Stomach (tissue), 19 donors: ENCODE results near the gene P2RY1. TPM values are rescaled to one million over a fixed set of nuclear protein-coding genes. Genes with fewer than 3 reads are reported as not detected.
A peak's percentile ranks its signal among the peaks of the same experiment; 100 is the strongest.

Experiments used
- DNase-seq, 2 donors: peaks; one replicate each; pipeline versions ENCODE4 v3.0.0 to v3.0.0-alpha.2; 2013 to 2019
- H3K27ac ChIP-seq, 5 donors: fragments of 200-600 bp in 4 of 5; sonication (generic) in 4 of 5; one replicate each; pipeline ENCODE4 v1.5.1; 2013 to 2019; ENCODE audit warnings: mild to moderate bottlenecking in 1 of 5, moderate library complexity in 1 of 5
- H3K27me3 ChIP-seq, 3 donors: fragments of 200-600 bp; sonication (generic); one replicate each; pipeline ENCODE4 v1.5.1; 2017 to 2019; ENCODE audit warnings: mixed run types in 1 of 3
- H3K36me3 ChIP-seq, 4 donors: fragments of 200-600 bp; sonication (generic); 1 replicate in 3 of 4; 2 replicates in 1 of 4; pipeline ENCODE4 v1.5.1; 2016 to 2019
- H3K4me1 ChIP-seq, 4 donors: fragments of 200-600 bp; sonication (generic); one replicate each; pipeline ENCODE4 v1.5.1; 2016 to 2019
- H3K4me3 ChIP-seq, 4 donors: fragments of 200-600 bp; sonication (generic) in 3 of 4; one replicate each; pipeline ENCODE4 v1.5.1; 2016 to 2019; ENCODE audit warnings: mild to moderate bottlenecking in 1 of 4
- H3K9me3 ChIP-seq, 4 donors: fragments of 200-600 bp; sonication (generic); one replicate each; pipeline ENCODE4 v1.5.1; 2016 to 2019
- EP300 ChIP-seq: sonication (generic); formaldehyde crosslinking; IDR thresholded peaks from one replicate; pipeline ENCODE4 v1.6.1; 2017; ENCODE audit warnings: antibody characterized with exemption
- POLR2A ChIP-seq, 4 donors: fragments of 450-650 bp; IDR thresholded peaks; one replicate each; pipeline ENCODE4 v1.6.1; 2016; ENCODE audit warnings: antibody characterized with exemption in 4 of 4, control low read depth in 2 of 4, mild to moderate bottlenecking in 1 of 4, moderate library complexity in 1 of 4
- POLR2AphosphoS5 ChIP-seq, 3 donors: sonication (generic); formaldehyde crosslinking; IDR thresholded peaks; one replicate each; pipeline ENCODE4 v1.6.1; 2016; ENCODE audit warnings: antibody characterized with exemption in 3 of 3
- WGBS, 5 donors: extraction: QIAGEN DNeasy Blood & Tissue Kit in 3 of 5; methylation state at CpG; one replicate each; pipeline versions ENCODE4 v1.1.5 to v1.1.7; 2013 to 2018; 5-methylcytosine and 5-hydroxymethylcytosine counted together
- intact Hi-C: fragments of 100-400 bp; cut with DNase I; formaldehyde crosslinking; loops from one replicate; pipeline ENCODE4 v1.15.1; 2023; ENCODE audit warnings: low total_unique reads
- long read RNA-seq, 10 donors: transcript quantifications; one replicate each; lab custom pipeline, GENCODE V29; 2026
- polyA plus RNA-seq, 3 donors: library from polyadenylated mRNA; stranded (reverse); fragments of 200-250 nt; gene quantifications; one replicate each; pipeline ENCODE4 v1.2.3, GENCODE V29; 2013
- total RNA-seq, 5 donors: library from RNA; depleted of rRNA; stranded (reverse); fragments of >200 nt; gene quantifications; one replicate each; pipeline versions ENCODE4 v1.1.0 to v1.2.3, GENCODE V29; 2014 to 2016
- TF ChIP-seq, protein P1 (sequence below), 7 experiments: fragments of 450-650 bp in 4 of 7; fragments of 200-600 bp in 3 of 7; sonication (generic) in 3 of 7; IDR thresholded peaks; one replicate each; pipeline ENCODE4 v1.5.1; 2016 to 2019; ENCODE audit warnings: antibody characterized with exemption in 7 of 7, control low read depth in 2 of 7, mild to moderate bottlenecking in 1 of 7
- donor health status: healthy with polysubstance abuse.
- donor health status: Bipolar disorder and iron deficiency.
- donor health status: healthy.

Gene P2RY1, protein sequence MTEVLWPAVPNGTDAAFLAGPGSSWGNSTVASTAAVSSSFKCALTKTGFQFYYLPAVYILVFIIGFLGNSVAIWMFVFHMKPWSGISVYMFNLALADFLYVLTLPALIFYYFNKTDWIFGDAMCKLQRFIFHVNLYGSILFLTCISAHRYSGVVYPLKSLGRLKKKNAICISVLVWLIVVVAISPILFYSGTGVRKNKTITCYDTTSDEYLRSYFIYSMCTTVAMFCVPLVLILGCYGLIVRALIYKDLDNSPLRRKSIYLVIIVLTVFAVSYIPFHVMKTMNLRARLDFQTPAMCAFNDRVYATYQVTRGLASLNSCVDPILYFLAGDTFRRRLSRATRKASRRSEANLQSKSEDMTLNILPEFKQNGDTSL
- 10 to 100 TPM in 2 of 5 donors, 1 to 10 TPM in 1, under 1 TPM in 2; under 0.01 to 29.0 (median 1.0) TPM for total RNA-seq
- 1 to 10 TPM in 1 of 3 donors, under 1 TPM in 2; 0.15 to 5.0 (median 0.25) TPM for polyA plus RNA-seq
- long read RNA-seq, donor 1, full-length matches to known transcripts = 18 of 18 reads
- long read RNA-seq, donor 1, partial matches to known transcripts = 0 of 18 reads
- long read RNA-seq, donor 1, other reads (novel, unspliced or antisense) = 0 of 18 reads
- long read RNA-seq, donor 2, full-length matches to known transcripts = 25 of 25 reads
- long read RNA-seq, donor 2, partial matches to known transcripts = 0 of 25 reads
- long read RNA-seq, donor 2, other reads (novel, unspliced or antisense) = 0 of 25 reads
- long read RNA-seq, donor 3, full-length matches to known transcripts = 11 of 11 reads
- long read RNA-seq, donor 3, partial matches to known transcripts = 0 of 11 reads
- long read RNA-seq, donor 3, other reads (novel, unspliced or antisense) = 0 of 11 reads
- long read RNA-seq, donor 4, full-length matches to known transcripts = 6 of 6 reads
- long read RNA-seq, donor 4, partial matches to known transcripts = 0 of 6 reads
- long read RNA-seq, donor 4, other reads (novel, unspliced or antisense) = 0 of 6 reads
- long read RNA-seq, donor 5, full-length matches to known transcripts = 13 of 13 reads
- long read RNA-seq, donor 5, partial matches to known transcripts = 0 of 13 reads
- long read RNA-seq, donor 5, other reads (novel, unspliced or antisense) = 0 of 13 reads
- long read RNA-seq, donor 6 = 0 reads
- long read RNA-seq, donor 7, full-length matches to known transcripts = 17 of 17 reads
- long read RNA-seq, donor 7, partial matches to known transcripts = 0 of 17 reads
- long read RNA-seq, donor 7, other reads (novel, unspliced or antisense) = 0 of 17 reads
- long read RNA-seq, donor 8, full-length matches to known transcripts = 8 of 8 reads
- long read RNA-seq, donor 8, partial matches to known transcripts = 0 of 8 reads
- long read RNA-seq, donor 8, other reads (novel, unspliced or antisense) = 0 of 8 reads
- long read RNA-seq, donor 9, full-length matches to known transcripts = 19 of 19 reads
- long read RNA-seq, donor 9, partial matches to known transcripts = 0 of 19 reads
- long read RNA-seq, donor 9, other reads (novel, unspliced or antisense) = 0 of 19 reads
- long read RNA-seq, donor 10, full-length matches to known transcripts = 7 of 7 reads
- long read RNA-seq, donor 10, partial matches to known transcripts = 0 of 7 reads
- long read RNA-seq, donor 10, other reads (novel, unspliced or antisense) = 0 of 7 reads

DNA sequence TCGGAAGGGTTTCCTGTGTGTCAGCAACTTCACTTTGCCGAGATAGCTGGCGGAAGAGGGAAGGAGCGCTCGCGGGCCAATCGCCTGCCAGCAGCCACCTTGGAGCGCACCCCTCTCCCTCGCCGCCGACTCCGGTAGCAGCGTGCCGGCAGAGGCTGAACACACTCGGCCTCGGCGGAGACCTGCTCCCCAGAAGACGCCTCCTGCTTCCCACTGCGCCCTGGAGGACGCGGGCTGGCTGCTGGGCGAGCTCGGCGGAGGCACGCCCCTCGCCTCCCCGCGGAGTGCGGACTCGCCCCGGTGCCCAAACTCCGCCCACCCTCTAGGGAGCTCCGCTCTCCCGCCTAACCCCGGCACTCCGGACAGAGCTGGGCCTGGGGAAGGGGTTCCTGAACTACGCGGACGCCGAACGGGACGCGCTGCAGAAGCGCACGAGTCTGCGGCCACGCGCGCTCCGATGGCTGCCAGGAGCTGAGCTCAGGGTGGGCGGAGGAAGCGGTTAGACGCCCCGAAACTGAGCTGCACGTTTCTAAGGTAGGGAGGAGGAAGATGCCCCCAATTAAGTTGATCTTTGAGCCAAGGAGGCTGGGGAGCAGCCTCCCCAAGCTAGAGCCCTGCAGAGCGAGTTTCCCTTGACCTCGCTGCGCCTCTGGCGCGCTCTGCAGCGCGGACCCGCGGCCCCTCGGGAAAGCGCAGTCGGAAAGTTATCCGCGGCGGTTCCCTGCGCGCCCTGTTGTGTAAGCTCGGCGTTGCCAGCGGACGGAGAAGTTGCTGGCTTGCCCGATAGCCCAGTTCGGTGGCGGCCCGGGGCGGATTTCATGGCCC is at the start of gene P2RY1:
P2RY1 (plus strand) TSS at position 356 of the 825 bp plus-strand sequence. CDS start 652 bp downstream, outside the sequence.
- Histone ChIP-seq H3K9me3 (no peaks in the 10 kb centered on the region), H3K27me3 (peaks cover 0 to 38% (median 15%) of the 10 kb centered on the region in 3 donors), H3K27ac (peak within 1 kb of the TSS; percentile 52 to 81 (median 76)), H3K4me1 (peaks cover 0 to 30% (median 28%) of the 10 kb centered on the region in 4 donors), H3K36me3 (no peaks in the 10 kb centered on the region), H3K4me3 (peak within 1 kb of the TSS; percentile 59 to 85 (median 72))
- peak; percentile 50 to 91 for DNase-seq
- WGBS, 5 donors = 0 to 1% (median 0%) methylated on average over 6 to 81 of the region's 81 CpGs
- no peak for TF ChIP-seq POLR2A (IDR thresholded peaks at IDR 0.05)
- TF ChIP-seq POLR2AphosphoS5 (IDR thresholded peaks at IDR 0.05) = peak in 2 of 3 donors; percentile 22 to 41
- intact Hi-C loops = no loop called here

DNA sequence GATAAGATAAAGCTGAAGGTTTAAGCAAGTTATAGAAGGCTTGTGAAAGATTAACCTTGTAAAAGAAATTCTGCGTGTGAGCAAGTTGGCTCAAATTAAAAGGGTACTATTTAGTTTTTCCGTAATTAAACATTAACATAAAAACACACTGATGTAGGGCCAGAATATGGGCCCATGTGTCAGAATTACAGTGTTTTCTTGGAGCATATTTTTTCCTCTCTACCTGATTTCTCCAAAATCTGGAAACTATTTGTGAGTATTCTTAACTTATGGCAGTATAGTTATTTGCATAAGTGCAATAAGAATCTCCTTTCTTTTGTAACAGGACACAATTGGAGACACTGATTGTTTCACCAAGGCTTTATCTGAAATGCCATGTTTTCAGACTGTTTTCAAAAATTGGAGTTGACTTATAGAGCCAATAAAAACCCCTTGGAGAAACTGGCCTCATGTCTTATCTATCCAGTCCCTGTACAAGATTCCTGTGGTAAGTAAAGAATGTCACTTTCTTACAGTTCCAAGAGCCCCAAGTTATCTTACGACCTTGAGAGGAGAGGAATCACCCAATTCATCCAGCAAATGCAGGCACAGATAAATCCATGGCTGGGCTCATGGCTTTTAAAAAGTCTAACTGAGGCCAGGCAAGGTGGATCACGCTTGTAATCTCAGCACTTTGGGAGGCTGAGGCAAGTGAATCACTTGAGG is 47.8 kb upstream of the P2RY1 start:
- peaks cover 0 to 18% (median 6%) of the 10 kb centered on the region in 4 donors for H3K9me3 ChIP-seq
- H3K27ac ChIP-seq = no peak overlapping the region
- intact Hi-C loops = no loop called here
- H3K4me3 ChIP-seq = no peak overlapping the region
- no peaks in the 10 kb centered on the region for H3K36me3 ChIP-seq
- 61 to 89% (median 64%) methylated on average over 4 of the region's 4 CpGs for WGBS, 5 donors
- H3K27me3 ChIP-seq = no peaks in the 10 kb centered on the region
- H3K4me1 ChIP-seq = no peaks in the 10 kb centered on the region
- no peak for TF ChIP-seq POLR2A (IDR thresholded peaks at IDR 0.05)
- TF ChIP-seq EP300 = no peak
- TF ChIP-seq, protein P1, sequence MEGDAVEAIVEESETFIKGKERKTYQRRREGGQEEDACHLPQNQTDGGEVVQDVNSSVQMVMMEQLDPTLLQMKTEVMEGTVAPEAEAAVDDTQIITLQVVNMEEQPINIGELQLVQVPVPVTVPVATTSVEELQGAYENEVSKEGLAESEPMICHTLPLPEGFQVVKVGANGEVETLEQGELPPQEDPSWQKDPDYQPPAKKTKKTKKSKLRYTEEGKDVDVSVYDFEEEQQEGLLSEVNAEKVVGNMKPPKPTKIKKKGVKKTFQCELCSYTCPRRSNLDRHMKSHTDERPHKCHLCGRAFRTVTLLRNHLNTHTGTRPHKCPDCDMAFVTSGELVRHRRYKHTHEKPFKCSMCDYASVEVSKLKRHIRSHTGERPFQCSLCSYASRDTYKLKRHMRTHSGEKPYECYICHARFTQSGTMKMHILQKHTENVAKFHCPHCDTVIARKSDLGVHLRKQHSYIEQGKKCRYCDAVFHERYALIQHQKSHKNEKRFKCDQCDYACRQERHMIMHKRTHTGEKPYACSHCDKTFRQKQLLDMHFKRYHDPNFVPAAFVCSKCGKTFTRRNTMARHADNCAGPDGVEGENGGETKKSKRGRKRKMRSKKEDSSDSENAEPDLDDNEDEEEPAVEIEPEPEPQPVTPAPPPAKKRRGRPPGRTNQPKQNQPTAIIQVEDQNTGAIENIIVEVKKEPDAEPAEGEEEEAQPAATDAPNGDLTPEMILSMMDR (IDR thresholded peaks at IDR 0.05) = no peak
- no peak for TF ChIP-seq POLR2AphosphoS5 (IDR thresholded peaks at IDR 0.05)
- DNase-seq = no peak

DNA sequence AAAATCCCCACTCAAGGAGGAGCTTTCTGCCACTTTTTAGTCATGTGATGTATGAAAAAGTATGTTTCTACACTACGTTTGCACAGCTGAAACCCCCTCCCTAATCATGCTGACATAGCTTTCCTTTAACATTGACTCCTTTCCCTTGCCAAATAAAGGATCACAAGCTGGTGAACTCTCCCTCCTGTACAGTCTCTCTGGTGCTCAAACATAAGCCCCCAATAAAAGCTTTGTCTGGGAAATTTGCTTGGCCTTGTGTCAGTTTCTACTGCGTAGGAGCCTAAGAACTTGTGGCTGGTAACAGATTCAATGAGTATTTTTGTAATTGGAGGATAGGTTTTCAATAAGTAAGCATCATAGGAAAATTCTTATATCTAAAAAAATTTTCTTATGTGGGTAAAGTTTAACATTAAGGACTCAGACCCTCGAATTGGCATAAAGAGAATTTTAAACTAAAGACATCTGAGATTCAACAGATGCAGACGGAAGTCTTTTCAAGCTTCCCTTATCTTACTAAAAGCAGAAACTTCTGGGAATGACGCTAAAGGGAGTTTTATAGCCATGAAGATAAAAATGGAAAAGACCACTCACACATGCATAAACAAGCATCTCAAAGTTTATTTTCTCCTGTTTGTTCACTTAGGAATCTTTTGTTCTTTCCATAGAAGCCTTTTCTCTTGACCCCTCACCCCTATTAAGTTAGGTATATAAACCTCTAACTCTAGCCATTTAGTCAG is 44.1 kb upstream of the P2RY1 start:
- H3K4me3 ChIP-seq = no peak overlapping the region
- TF ChIP-seq EP300 (no peak), POLR2AphosphoS5 (IDR thresholded peaks at IDR 0.05) (no peak), POLR2A (IDR thresholded peaks at IDR 0.05) (no peak)
- TF ChIP-seq, protein P1 (IDR thresholded peaks at IDR 0.05) = no peak
- H3K4me1 ChIP-seq = no peaks in the 10 kb centered on the region
- WGBS, 5 donors = 65 to 69% (median 67%) methylated on average over 5 of the region's 5 CpGs
- H3K27me3 ChIP-seq = no peaks in the 10 kb centered on the region
- peak in 1 of 2 donors; percentile 11 for DNase-seq
- peaks cover 0 to 16% (median 6%) of the 10 kb centered on the region in 4 donors for H3K9me3 ChIP-seq
- H3K27ac ChIP-seq = no peak overlapping the region
- H3K36me3 ChIP-seq = no peaks in the 10 kb centered on the region
- intact Hi-C loops = no loop called here
